ENCODE results near the gene PLEKHB1.

The PLEKHB1 gene

GRCh38 chr11:73645972-73646631, at the start of gene PLEKHB1:
TSS of gene PLEKHB1 (plus strand) at chr11:73646581. CDS start at chr11:73646609, 28 bp downstream.
- in situ Hi-C loops (cut with MboI; ENCODE audit: low sequenced_read_pairs): no loop called here

GRCh38 chr11:73597336-73597955, 48.9 kb upstream of the PLEKHB1 start:
- in situ Hi-C loops (cut with MboI; ENCODE audit: low sequenced_read_pairs): no loop called here

GRCh38 chr11:73597956-73598718, 48.2 kb upstream of the PLEKHB1 start, which contains the start of gene FAM168A:
TSS of gene FAM168A (minus strand) at chr11:73598112. CDS start at chr11:73468474, 129,638 bp downstream.
- in situ Hi-C loops (cut with MboI; ENCODE audit: low sequenced_read_pairs): no loop called here

- in situ Hi-C loops (cut with MboI; ENCODE audit: low sequenced_read_pairs): no loop called here
Observed at GRCh38 chr11:73598719-73599379, 47.5 kb upstream of the PLEKHB1 start.

- in situ Hi-C loops (cut with MboI; ENCODE audit: low sequenced_read_pairs): no loop called here
Observed at GRCh38 chr11:73612601-73613140, 33.7 kb upstream of the PLEKHB1 start.

- in situ Hi-C loops (cut with MboI; ENCODE audit: low sequenced_read_pairs): no loop called here
Observed at GRCh38 chr11:73614591-73614990, 31.8 kb upstream of the PLEKHB1 start.

GRCh38 chr11:73622926-73623593, 23.3 kb upstream of the PLEKHB1 start:
- in situ Hi-C loops (cut with MboI; ENCODE audit: low sequenced_read_pairs): no loop called here

GRCh38 chr11:73623686-73624085, 22.7 kb upstream of the PLEKHB1 start:
- in situ Hi-C loops (cut with MboI; ENCODE audit: low sequenced_read_pairs): no loop called here

- in situ Hi-C loops (cut with MboI; ENCODE audit: low sequenced_read_pairs): no loop called here
Observed at GRCh38 chr11:73625696-73626318, 20.6 kb upstream of the PLEKHB1 start.

- in situ Hi-C loops (cut with MboI; ENCODE audit: low sequenced_read_pairs): no loop called here
Observed at GRCh38 chr11:73629907-73630306, 16.5 kb upstream of the PLEKHB1 start.

- in situ Hi-C loops (cut with MboI; ENCODE audit: low sequenced_read_pairs): no loop called here
Observed at GRCh38 chr11:73632996-73633395, 13.4 kb upstream of the PLEKHB1 start.

GRCh38 chr11:73633999-73634398, 12.4 kb upstream of the PLEKHB1 start:
- in situ Hi-C loops (cut with MboI; ENCODE audit: low sequenced_read_pairs): no loop called here

- in situ Hi-C loops (cut with MboI; ENCODE audit: low sequenced_read_pairs): no loop called here
Observed at GRCh38 chr11:73635721-73636120, 10.7 kb upstream of the PLEKHB1 start.

GRCh38 chr11:73636249-73636648, 10.1 kb upstream of the PLEKHB1 start:
- in situ Hi-C loops (cut with MboI; ENCODE audit: low sequenced_read_pairs): no loop called here

GRCh38 chr11:73637012-73637411, 9.4 kb upstream of the PLEKHB1 start:
- in situ Hi-C loops (cut with MboI; ENCODE audit: low sequenced_read_pairs): no loop called here

- in situ Hi-C loops (cut with MboI; ENCODE audit: low sequenced_read_pairs): no loop called here
Observed at GRCh38 chr11:73640592-73640991, 5.8 kb upstream of the PLEKHB1 start.

GRCh38 chr11:73641668-73642067, 4.7 kb upstream of the PLEKHB1 start:
- in situ Hi-C loops (cut with MboI; ENCODE audit: low sequenced_read_pairs): no loop called here

- in situ Hi-C loops (cut with MboI; ENCODE audit: low sequenced_read_pairs): no loop called here
Observed at GRCh38 chr11:73645121-73645969, 1.0 kb upstream of the PLEKHB1 start.

- in situ Hi-C loops (cut with MboI; ENCODE audit: low sequenced_read_pairs): no loop called here
Observed at GRCh38 chr11:73647459-73648100, 1.2 kb downstream of the PLEKHB1 start.

All from HL-60/S4 treated with phorbol 12-myristate 13-acetate at 8.2 ng/mL for 4 days and 3 days (cell line).